ENCODE data around the gene CDH23. TPM values are rescaled to one million over a fixed set of nuclear protein-coding genes. Genes with fewer than 3 reads are reported as not detected.

Gene CDH23
- total and polyA plus RNA-seq, 9 of the 15 experiments (the other 6 are each of a cell fraction or from before 2014, with no cell fraction given): 0.18 to 1.2 (median 0.47) TPM

DNA sequence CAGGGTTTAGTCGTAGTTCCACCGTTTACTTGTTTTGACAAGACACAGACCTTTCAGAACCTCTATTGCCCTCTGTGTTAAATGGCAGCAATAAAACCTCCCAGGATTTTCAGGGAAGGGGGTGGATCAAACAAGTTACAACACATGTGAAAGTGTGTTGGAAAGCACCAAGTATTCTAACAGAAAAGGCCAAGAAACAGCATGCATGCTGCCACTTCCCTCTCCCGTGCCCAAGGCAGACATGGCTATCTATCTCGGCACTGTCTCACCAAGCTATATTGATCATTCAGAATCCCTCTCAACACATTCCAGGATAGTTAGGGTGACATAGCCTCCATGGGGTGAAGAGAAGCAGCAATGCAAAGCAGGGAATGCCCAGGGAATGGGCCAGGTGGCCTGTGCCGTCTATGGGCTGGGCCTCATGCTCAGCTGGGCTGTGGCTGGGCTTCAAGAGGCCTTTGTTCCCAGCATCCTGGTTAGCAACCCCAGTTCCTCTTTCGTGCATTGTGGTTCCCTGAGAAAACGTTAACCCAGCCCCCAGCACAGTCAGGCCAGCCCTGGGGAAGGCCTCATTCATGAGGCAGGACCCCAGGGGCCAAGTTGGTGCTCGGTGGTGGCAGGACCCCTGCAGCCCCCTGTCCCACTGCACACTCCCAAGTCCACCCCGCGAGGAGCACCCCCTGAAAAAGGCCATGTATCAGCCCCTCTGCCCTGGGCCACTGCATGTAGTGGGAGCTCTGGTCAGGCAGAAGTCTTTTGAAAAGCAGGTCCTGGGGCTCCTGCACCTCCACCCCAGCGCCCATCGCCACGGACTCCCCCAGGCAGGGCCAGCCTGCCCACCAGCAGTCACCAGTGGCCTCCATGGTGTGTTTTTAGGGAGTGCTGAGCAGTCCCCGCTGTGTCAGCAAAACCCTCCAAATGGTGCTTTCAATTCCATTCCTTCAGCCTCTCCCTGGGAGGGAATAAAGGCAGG lies 351.1 kb downstream of the CDH23 start (continued):
- TF ChIP-seq MTF1 (CRISPR knock-in tag; IDR thresholded peaks at IDR 0.05; ENCODE audit: borderline replicate concordance) (no peak), ZNF23 (CRISPR knock-in tag; IDR thresholded peaks at IDR 0.05) (no peak), DACH1 (IDR thresholded peaks at IDR 0.05; ENCODE audit: partially characterized antibody) (no peak), SRSF1 (IDR thresholded peaks at IDR 0.05; ENCODE audit: low read depth, low read length) (no peak), PHB (CRISPR knock-in tag; IDR thresholded peaks at IDR 0.05) (no peak), ZNF436 (CRISPR knock-in tag; IDR thresholded peaks at IDR 0.05) (no peak), NFRKB (IDR thresholded peaks at IDR 0.05; ENCODE audit: low read depth) (no peak), TFAM (CRISPR knock-in tag; conservative IDR thresholded peaks at IDR 0.05) (no peak), ZNF311 (CRISPR knock-in tag; IDR thresholded peaks at IDR 0.05) (peak; percentile 83; the same call in 1 of the 2 replicates), ZNF41 (CRISPR knock-in tag; conservative IDR thresholded peaks at IDR 0.05) (peak; percentile 68; the same call in 1 of the 2 replicates), MCM2 (IDR thresholded peaks at IDR 0.05; ENCODE audit: low read depth) (no peak), PHF20 (IDR thresholded peaks at IDR 0.05; ENCODE audit: partially characterized antibody) (no peak), NCOA1 (IDR thresholded peaks at IDR 0.05; ENCODE audit: low read depth) (no peak), PHTF2 (CRISPR knock-in tag; IDR thresholded peaks at IDR 0.05) (no peak), RBBP5 (IDR thresholded peaks at IDR 0.05; ENCODE audit: borderline replicate concordance, insufficient read depth, low read length, poor library complexity, severe bottlenecking) (no peak), ADNP (tag; IDR thresholded peaks at IDR 0.05) (no peak), ZNF134 (CRISPR knock-in tag; conservative IDR thresholded peaks at IDR 0.05) (no peak)
- TF ChIP-seq, protein P1, sequence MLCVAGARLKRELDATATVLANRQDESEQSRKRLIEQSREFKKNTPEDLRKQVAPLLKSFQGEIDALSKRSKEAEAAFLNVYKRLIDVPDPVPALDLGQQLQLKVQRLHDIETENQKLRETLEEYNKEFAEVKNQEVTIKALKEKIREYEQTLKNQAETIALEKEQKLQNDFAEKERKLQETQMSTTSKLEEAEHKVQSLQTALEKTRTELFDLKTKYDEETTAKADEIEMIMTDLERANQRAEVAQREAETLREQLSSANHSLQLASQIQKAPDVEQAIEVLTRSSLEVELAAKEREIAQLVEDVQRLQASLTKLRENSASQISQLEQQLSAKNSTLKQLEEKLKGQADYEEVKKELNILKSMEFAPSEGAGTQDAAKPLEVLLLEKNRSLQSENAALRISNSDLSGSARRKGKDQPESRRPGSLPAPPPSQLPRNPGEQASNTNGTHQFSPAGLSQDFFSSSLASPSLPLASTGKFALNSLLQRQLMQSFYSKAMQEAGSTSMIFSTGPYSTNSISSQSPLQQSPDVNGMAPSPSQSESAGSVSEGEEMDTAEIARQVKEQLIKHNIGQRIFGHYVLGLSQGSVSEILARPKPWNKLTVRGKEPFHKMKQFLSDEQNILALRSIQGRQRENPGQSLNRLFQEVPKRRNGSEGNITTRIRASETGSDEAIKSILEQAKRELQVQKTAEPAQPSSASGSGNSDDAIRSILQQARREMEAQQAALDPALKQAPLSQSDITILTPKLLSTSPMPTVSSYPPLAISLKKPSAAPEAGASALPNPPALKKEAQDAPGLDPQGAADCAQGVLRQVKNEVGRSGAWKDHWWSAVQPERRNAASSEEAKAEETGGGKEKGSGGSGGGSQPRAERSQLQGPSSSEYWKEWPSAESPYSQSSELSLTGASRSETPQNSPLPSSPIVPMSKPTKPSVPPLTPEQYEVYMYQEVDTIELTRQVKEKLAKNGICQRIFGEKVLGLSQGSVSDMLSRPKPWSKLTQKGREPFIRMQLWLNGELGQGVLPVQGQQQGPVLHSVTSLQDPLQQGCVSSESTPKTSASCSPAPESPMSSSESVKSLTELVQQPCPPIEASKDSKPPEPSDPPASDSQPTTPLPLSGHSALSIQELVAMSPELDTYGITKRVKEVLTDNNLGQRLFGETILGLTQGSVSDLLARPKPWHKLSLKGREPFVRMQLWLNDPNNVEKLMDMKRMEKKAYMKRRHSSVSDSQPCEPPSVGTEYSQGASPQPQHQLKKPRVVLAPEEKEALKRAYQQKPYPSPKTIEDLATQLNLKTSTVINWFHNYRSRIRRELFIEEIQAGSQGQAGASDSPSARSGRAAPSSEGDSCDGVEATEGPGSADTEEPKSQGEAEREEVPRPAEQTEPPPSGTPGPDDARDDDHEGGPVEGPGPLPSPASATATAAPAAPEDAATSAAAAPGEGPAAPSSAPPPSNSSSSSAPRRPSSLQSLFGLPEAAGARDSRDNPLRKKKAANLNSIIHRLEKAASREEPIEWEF (CRISPR knock-in tag; IDR thresholded peaks at IDR 0.05): no peak; the same call in 1 of the 2 replicates
- TF ChIP-seq, protein P2, sequence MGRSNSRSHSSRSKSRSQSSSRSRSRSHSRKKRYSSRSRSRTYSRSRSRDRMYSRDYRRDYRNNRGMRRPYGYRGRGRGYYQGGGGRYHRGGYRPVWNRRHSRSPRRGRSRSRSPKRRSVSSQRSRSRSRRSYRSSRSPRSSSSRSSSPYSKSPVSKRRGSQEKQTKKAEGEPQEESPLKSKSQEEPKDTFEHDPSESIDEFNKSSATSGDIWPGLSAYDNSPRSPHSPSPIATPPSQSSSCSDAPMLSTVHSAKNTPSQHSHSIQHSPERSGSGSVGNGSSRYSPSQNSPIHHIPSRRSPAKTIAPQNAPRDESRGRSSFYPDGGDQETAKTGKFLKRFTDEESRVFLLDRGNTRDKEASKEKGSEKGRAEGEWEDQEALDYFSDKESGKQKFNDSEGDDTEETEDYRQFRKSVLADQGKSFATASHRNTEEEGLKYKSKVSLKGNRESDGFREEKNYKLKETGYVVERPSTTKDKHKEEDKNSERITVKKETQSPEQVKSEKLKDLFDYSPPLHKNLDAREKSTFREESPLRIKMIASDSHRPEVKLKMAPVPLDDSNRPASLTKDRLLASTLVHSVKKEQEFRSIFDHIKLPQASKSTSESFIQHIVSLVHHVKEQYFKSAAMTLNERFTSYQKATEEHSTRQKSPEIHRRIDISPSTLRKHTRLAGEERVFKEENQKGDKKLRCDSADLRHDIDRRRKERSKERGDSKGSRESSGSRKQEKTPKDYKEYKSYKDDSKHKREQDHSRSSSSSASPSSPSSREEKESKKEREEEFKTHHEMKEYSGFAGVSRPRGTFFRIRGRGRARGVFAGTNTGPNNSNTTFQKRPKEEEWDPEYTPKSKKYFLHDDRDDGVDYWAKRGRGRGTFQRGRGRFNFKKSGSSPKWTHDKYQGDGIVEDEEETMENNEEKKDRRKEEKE (IDR thresholded peaks at IDR 0.05; ENCODE audit: borderline replicate concordance in 1 of 2, control insufficient read depth in 1 of 2, low read depth in 2 of 2, low read length in 1 of 2): no peak
